HG02981 (cell line): Measurements from ENCODE around the gene TRAPPC12.
A peak's percentile ranks its signal among the peaks of the same experiment; 100 is the strongest.
"Not testable (repeated sequence)": the region's sequence is repeated elsewhere in the genome, so short reads cannot be mapped to it uniquely, and the experiment has no call there.

Experiments
- ATAC-seq: cut with Tn5 transposase; IDR thresholded peaks from one replicate; pipeline ENCODE4 v1.9.1; 2021; ENCODE audit warnings: mild to moderate bottlenecking, moderate library complexity; ENCODE audit not compliant: unreplicated experiment

Gene TRAPPC12

GRCh38 chr2:3498783-3499394 is 119.4 kb downstream of the TRAPPC12 start:
- ATAC-seq: no peak

- ATAC-seq: no peak
Observed at GRCh38 chr2:3500326-3500899, 120.9 kb downstream of the TRAPPC12 start.

- ATAC-seq: no peak
Observed at GRCh38 chr2:3503046-3503445, 123.6 kb downstream of the TRAPPC12 start.

GRCh38 chr2:3503483-3503882 is 124.0 kb downstream of the TRAPPC12 start:
- no peak for ATAC-seq

GRCh38 chr2:3504741-3505140 is 125.2 kb downstream of the TRAPPC12 start:
- no peak for ATAC-seq

GRCh38 chr2:3505771-3506170 is 126.3 kb downstream of the TRAPPC12 start:
- ATAC-seq: no peak

- ATAC-seq: no peak
Observed at GRCh38 chr2:3512086-3512485, 132.6 kb downstream of the TRAPPC12 start.

GRCh38 chr2:3513026-3513810 is 133.7 kb downstream of the TRAPPC12 start:
- no peak for ATAC-seq

GRCh38 chr2:3515438-3515837 is 135.9 kb downstream of the TRAPPC12 start:
- ATAC-seq: not testable (repeated sequence)

- ATAC-seq: no peak
Observed at GRCh38 chr2:3516831-3517230, 137.3 kb downstream of the TRAPPC12 start.

GRCh38 chr2:3517948-3518495 is 138.5 kb downstream of the TRAPPC12 start:
- no peak for ATAC-seq

- ATAC-seq: peak; percentile 85
Observed at GRCh38 chr2:3518496-3519254, 139.2 kb downstream of the TRAPPC12 start.

- ATAC-seq: peak; percentile 53
Observed at GRCh38 chr2:3519255-3520205, 140.0 kb downstream of the TRAPPC12 start, which contains the start of gene ADI1. Gene ADI1, minus strand, starts transcription at chr2:3519531. Its CDS starts 44 bp downstream, at chr2:3519487.

GRCh38 chr2:3520591-3520990 is 141.1 kb downstream of the TRAPPC12 start:
- ATAC-seq: no peak

- ATAC-seq: no peak
Observed at GRCh38 chr2:3522961-3523421, 143.5 kb downstream of the TRAPPC12 start.

GRCh38 chr2:3523551-3524041 is 144.1 kb downstream of the TRAPPC12 start:
- ATAC-seq: no peak

GRCh38 chr2:3526871-3527270 is 147.4 kb downstream of the TRAPPC12 start:
- ATAC-seq: no peak

- no peak for ATAC-seq
Observed at GRCh38 chr2:3527886-3528785, 148.6 kb downstream of the TRAPPC12 start.
